ENCODE data around the gene TERF2IP.

Gene TERF2IP

DNA sequence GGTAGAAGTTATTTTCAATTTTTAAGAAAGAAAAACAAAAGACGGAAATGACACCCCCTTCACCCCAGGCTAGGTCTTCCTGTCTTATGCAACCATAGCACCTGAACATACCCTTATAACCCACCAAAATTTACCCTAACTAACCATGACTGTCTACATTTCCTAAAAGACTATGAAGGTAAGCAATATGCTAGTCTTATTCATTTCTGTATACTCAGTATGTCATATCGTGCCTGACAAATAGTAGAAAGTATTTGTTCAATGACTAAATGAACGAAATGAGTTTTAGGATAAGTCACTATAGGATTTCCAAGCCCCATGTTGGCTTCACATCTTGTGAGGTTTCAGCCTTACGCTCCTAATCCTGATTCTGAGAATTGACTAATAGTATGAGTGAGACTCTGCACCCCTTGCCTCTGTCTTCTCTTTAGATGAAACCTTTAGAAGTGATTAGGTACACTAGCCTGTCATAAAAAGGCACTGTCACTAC is 31.0 kb upstream of the TERF2IP start:
- TF ChIP-seq, protein P1, sequence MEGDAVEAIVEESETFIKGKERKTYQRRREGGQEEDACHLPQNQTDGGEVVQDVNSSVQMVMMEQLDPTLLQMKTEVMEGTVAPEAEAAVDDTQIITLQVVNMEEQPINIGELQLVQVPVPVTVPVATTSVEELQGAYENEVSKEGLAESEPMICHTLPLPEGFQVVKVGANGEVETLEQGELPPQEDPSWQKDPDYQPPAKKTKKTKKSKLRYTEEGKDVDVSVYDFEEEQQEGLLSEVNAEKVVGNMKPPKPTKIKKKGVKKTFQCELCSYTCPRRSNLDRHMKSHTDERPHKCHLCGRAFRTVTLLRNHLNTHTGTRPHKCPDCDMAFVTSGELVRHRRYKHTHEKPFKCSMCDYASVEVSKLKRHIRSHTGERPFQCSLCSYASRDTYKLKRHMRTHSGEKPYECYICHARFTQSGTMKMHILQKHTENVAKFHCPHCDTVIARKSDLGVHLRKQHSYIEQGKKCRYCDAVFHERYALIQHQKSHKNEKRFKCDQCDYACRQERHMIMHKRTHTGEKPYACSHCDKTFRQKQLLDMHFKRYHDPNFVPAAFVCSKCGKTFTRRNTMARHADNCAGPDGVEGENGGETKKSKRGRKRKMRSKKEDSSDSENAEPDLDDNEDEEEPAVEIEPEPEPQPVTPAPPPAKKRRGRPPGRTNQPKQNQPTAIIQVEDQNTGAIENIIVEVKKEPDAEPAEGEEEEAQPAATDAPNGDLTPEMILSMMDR (IDR thresholded peaks at IDR 0.05; ENCODE audit: low read depth, low read length, missing control alignments) = no peak
- no peak overlapping the region for H3K4me3 ChIP-seq (ENCODE audit: low read depth, low read length)
- DNase-seq (ENCODE audit: low read depth) = no peak

GRCh38 chr16:75617121-75617520 is 30.5 kb upstream of the TERF2IP start:
- no peak for DNase-seq (ENCODE audit: low read depth)
- TF ChIP-seq, protein P1 (IDR thresholded peaks at IDR 0.05; ENCODE audit: low read depth, low read length, missing control alignments) = no peak
- H3K4me3 ChIP-seq (ENCODE audit: low read depth, low read length) = no peak overlapping the region

DNA sequence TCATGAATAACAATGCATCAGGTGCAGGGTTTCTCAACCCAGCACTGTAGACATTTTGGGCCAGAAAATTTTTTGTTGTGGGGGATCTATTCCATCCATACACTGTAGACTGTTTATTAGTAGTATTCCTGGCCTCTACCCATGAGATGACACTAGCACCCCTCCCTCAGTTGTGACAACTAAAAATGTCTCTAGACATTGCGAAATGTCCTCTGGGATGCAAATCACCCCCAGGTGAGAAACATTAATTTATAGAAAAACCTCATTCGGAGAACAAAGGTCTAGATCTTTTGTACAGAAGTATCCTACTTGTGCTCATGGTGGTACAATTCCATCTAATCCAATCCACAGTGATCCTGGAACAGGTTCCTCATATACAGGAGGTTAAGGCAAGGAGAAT is 28.8 kb upstream of the TERF2IP start:
- DNase-seq (ENCODE audit: low read depth) = no peak
- H3K4me3 ChIP-seq (ENCODE audit: low read depth, low read length) = no peak overlapping the region
- TF ChIP-seq, protein P1 (IDR thresholded peaks at IDR 0.05; ENCODE audit: low read depth, low read length, missing control alignments) = no peak

DNA sequence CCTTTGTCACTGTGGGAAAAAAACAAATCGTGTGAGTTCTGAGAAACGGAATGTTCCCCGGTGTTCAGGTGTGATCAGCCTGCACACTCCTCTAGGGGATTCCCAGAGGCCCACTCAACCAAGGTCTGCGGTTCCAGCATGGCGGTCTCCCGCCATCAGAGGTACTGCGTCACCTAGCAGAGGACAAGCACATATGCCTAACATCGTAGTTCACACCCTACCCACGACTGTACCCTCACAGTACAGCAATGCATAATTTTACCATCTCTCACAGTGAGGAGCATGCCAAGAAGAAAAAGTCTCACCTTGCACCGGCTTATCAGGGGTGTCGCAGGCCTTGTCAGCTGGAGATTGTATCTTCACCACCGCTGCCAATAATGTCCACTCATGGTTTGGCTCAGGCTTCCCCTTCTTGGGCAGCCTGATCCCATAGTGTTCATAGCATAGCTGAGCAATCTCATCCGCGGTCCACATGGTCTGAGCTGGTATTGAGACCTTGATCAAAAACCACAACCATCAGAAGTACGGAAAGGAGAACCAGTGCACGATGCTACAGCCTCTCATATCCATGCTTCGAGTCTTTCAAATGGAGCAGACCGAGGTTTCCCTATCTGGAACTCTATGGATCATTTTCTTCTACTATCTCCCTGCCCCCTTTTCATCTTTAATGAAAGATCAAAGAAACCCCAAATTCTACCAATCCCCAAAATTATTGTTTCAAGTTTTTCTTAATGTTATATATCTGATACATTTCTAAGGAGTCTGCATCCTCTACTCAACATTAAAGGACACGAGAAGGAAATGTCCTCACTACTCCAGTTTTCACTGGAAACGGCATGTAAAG is 27.0 kb upstream of the TERF2IP start:
- DNase-seq (ENCODE audit: low read depth) = no peak
- H3K4me3 ChIP-seq (ENCODE audit: low read depth, low read length) = no peak overlapping the region
- TF ChIP-seq, protein P1 (IDR thresholded peaks at IDR 0.05; ENCODE audit: low read depth, low read length, missing control alignments) = no peak

GRCh38 chr16:75621170-75621477 is 26.4 kb upstream of the TERF2IP start:
- H3K4me3 ChIP-seq (ENCODE audit: low read depth, low read length) = no peak overlapping the region
- DNase-seq (ENCODE audit: low read depth) = no peak
- TF ChIP-seq, protein P1 (IDR thresholded peaks at IDR 0.05; ENCODE audit: low read depth, low read length, missing control alignments) = peak; percentile 39

GRCh38 chr16:75622761-75623605 is 24.6 kb upstream of the TERF2IP start, which contains the start of gene ADAT1:
ADAT1 (minus strand) TSS chr16:75623281; CDS start chr16:75620799, 2,482 bp downstream.
- DNase-seq (ENCODE audit: low read depth) = peak; percentile 92
- peak within 1 kb of the TSS; percentile 64 for H3K4me3 ChIP-seq (ENCODE audit: low read depth, low read length)
- TF ChIP-seq, protein P1 (IDR thresholded peaks at IDR 0.05; ENCODE audit: low read depth, low read length, missing control alignments) = no peak
